GM15510 (cell line): ENCODE measurements around the gene RBMS1.

Source experiments
- POLR2A ChIP-seq: IDR thresholded peaks from 3 replicates; pipeline ENCODE4 v1.6.1; 2011; ENCODE audit warnings: borderline replicate concordance; ENCODE audit not compliant: insufficient read length; ENCODE audit errors: extremely low read depth

Gene RBMS1

DNA sequence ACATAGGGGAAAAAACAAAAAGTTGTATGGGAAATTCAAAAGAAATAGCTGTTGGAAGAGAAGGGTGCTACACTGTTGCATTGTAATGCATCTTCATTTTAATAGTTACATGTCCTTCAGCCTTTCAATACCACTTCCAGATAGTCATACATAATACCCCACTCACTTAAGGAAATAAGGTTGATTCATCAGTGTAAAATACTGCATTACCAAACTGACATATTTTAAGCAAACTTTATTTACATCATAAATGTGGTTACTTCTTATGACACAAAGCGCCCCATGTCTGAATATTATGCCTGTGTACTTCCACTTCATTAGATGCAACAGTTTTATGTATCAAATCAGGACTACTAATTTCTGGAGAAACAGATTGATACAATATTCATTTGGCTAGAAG, 4.5 kb downstream of the RBMS1 start:
- TF ChIP-seq POLR2A = no peak

DNA sequence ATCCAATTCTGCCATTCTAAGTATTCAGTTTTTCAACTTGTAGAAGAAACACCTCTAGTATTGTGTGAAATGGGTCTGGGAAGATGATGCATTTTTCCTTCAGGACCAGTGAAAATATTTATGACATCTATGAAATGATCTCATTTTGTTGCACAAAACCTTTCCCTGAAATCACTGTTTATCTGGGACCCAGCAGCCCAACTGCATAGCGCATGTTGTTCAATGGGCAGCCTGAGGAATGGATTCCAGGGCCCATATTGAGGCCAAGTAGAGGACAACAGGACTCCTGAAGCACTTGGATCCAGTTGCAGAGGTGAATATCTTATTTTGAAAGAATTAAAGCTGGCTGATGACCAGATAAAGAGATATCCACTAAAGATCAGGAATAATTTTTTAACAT, 7.3 kb downstream of the RBMS1 start:
- no peak for TF ChIP-seq POLR2A

GRCh38 chr2:160484859-160485520, 8.6 kb downstream of the RBMS1 start:
- no peak for TF ChIP-seq POLR2A

- no peak for TF ChIP-seq POLR2A
These were observed 10.9 kb downstream of the RBMS1 start for GRCh38 chr2:160482673-160483072.

DNA sequence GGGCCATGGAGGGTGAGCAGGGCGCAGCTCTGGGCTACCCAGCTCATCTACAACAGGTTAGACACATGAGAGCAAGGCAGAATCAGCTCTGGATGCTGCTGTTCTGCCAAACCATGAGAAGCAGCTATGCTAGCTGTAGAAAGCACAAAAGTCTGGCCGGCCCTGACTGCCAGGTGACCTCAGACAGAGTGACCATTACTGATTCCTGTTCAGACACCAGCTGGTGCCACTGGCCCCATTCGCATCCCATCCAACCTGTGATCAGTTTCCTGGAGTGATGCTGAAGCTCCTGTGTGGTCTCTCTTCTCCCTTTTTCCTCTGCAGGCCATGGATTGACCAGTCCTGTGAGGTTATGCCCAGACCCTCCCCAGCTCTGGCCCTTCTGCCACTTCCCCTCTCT, 14.3 kb downstream of the RBMS1 start:
- no peak for TF ChIP-seq POLR2A

- no peak for TF ChIP-seq POLR2A
These were observed 14.9 kb downstream of the RBMS1 start for GRCh38 chr2:160478660-160479059.

- no peak for TF ChIP-seq POLR2A
These were observed 16.6 kb downstream of the RBMS1 start for GRCh38 chr2:160477032-160477431.

DNA sequence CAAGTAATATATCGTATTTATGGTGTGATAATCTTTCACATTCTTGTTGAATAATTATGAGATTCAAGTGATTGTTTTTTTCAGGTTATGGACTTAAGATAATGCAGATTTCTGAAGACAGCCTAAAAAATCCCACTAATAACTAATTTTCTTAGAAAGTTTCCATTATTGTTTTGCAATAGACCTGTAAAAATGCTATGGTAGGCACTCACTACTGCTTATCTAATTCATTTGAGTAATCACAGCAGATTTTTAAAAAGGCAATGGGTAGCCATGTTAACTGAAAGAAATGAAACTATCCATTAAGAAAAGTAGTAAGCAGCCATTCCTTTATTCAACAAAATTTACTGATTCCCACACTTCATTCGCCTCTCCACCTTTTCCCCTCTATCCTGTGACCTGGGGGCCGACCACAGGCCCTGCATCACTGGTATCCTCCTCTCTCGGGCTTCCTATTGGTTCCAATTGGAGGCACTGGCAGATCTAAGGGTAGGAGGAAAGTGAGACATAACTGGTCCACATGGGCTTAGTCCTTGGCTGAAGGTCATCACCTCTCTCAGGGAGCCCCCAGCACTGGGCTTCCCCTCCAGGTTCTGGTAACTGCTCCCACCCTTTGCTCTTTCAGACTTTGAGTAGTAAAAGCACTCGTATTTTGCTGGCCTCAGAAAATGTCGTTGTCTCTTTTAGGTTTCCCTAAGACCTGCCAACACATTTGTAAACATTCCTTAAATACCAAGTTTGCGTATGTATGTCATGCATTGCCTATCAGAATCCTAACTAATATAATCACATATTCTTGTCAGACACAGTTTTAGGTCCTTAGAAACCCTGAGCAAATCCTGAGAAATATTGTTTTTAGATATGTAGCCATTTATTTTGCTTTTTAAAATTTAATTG, 18.5 kb downstream of the RBMS1 start:
- TF ChIP-seq POLR2A = no peak

DNA sequence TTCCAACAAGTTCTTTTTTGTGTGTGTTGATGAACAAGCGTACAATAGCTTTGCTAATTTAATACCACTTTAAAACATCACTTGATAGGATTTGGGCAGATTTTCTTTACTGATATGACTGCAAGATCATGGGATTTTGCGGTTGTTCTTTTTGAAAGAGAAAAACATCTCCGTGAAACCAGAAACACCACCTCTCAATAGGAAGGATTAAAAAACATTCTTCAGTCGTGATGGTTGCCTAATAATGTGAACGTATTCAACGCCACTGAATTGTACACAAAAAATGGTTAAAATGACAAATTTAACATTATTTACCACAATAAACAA, 19.3 kb downstream of the RBMS1 start:
- TF ChIP-seq POLR2A = no peak

- no peak for TF ChIP-seq POLR2A
These were observed 19.9 kb downstream of the RBMS1 start for GRCh38 chr2:160473468-160474318.

DNA sequence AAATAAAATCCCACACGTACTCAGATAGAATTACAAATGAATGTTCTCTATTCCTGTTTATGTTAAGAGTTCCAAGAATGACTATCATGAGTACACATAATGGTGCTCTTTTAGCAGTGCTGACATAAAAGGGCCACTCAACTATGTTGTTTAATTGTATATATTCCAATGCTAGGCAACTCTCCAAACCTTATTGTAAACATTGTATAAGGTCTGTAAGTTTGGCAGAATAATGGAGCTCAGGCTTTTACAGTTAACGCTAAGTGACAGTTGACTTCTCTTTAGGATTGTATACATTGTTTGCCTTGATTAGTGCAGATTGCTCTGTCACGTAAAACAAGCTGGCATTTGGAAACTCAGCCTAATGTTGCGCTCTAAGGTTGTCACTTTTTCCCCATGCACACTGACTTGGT, 20.8 kb downstream of the RBMS1 start:
- no peak for TF ChIP-seq POLR2A

DNA sequence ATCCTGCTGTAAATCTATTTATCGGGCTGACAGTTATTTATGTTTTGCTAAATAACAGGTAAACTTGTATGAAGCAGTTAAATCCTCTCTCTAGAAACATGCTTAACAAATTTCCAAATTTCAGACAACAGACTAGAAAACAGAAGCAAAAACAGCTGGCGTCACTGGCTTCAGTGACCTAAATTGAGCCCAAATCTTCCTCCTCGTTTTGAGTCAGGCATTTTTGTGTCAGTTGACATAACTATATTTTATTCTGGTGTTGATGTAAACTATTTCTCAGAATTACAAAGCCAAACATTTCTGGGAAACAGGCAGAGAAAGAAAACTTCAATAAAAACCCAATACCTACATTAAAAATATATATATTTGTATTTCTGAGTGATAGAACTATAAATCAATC, 21.7 kb downstream of the RBMS1 start:
- no peak for TF ChIP-seq POLR2A

DNA sequence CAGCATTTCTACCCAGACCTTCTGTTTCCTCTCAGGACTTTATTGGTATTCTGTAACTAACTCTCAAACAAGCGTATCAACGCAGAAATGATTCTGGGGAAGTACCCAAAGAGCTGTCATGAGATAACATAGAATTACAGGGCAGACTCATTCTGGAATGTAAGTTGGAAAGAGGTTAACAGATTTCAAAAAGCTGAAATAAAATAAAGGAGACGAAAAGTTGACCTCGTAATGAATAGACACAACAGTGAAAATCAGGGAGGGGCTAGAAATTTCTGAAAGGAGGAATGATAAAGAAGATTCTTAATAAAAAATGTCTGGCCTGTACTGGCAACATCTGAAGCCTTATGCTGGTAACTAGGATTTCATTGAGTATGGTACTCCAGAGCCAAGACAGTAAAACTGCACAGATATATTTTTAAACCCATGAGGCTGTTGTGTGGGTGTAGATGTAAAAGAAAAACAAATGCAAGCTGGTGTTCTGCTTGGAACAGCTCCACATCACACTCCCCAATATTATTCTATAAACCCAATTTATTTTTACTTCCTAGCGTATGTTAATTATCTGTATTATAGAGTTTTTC, 23.9 kb downstream of the RBMS1 start:
- TF ChIP-seq POLR2A = no peak

DNA sequence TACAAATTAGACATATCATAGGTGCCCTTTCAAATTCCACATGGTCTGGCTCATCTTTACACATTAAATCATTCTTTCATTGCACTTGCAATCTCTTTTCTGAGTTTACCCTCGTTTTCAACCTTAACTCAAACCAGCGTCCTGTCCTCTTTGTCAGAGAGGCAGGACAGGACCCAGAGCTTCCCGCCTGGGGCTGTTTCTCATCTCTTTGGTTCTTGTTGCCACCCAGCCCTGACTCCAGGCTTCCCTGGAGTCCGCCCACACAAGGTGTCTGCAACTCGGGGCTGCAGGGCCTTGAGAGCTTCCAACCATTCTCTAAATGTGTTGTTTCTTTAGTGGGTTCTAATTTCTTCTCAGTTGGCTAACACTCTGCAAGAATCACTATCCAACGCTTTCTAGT, 24.4 kb downstream of the RBMS1 start:
- TF ChIP-seq POLR2A = no peak

GRCh38 chr2:160467086-160467485, 26.5 kb downstream of the RBMS1 start:
- TF ChIP-seq POLR2A = no peak

DNA sequence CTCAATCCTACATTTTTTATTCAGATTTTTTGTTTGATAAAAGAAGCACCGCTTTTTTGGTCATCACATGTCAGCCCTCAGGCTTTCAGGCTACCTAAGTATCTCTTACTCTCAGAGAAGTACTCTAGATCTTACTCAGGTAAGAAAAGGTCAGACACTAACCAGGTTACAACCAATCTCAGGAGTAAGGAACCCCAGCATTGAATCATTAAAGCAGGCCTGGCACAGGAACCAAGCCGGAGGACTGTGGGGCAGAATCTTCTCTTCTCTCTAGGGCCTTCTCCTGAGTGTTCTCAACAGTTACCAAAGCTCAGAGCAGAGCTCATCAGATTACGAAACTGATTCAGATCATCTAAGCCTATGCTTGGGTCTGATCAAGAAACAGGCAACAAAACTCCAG, 28.2 kb downstream of the RBMS1 start:
- TF ChIP-seq POLR2A = no peak

- TF ChIP-seq POLR2A = no peak
These were observed 28.6 kb downstream of the RBMS1 start for GRCh38 chr2:160465002-160465401.
